Central memory CD8-positive, alpha-beta T cell (primary cell): ENCODE data around the gene HEBP1.

Experiments used
- ATAC-seq: fragments of 150-1000 bp; cut with Tn5 transposase; replicated peaks from 2 replicates; pipeline ENCODE4 v1.10.0; 2022; ENCODE audit warnings: mild to moderate bottlenecking, moderate FRiP score, moderate number of reproducible peaks; ENCODE audit not compliant: poor library complexity, severe bottlenecking; ENCODE audit errors: extremely low read depth
- DNase-seq, 2 donors: peaks; one replicate each; pipeline ENCODE4 v3.0.0; 2021; ENCODE audit warnings: low spot score in 2 of 2
- H3K27ac Mint-ChIP-seq: one replicate; pipeline ENCODE4 v1.8.0; 2022; ENCODE audit warnings: low read depth, mild to moderate bottlenecking, moderate library complexity, mixed read lengths
- H3K27me3 Mint-ChIP-seq: one replicate; pipeline ENCODE4 v1.8.0; 2022; ENCODE audit warnings: mixed read lengths
- H3K36me3 Mint-ChIP-seq: one replicate; pipeline ENCODE4 v1.8.0; 2022; ENCODE audit warnings: mild to moderate bottlenecking, moderate library complexity, mixed read lengths; ENCODE audit not compliant: insufficient read depth
- H3K4me1 Mint-ChIP-seq: one replicate; pipeline ENCODE4 v1.8.0; 2022; ENCODE audit warnings: mixed read lengths
- H3K4me3 Mint-ChIP-seq: one replicate; pipeline ENCODE4 v1.8.0; 2022; ENCODE audit warnings: mild to moderate bottlenecking, moderate library complexity, mixed read lengths
- H3K9me3 Mint-ChIP-seq: one replicate; pipeline ENCODE4 v1.8.0; 2022; ENCODE audit warnings: mixed read lengths

Gene HEBP1

DNA sequence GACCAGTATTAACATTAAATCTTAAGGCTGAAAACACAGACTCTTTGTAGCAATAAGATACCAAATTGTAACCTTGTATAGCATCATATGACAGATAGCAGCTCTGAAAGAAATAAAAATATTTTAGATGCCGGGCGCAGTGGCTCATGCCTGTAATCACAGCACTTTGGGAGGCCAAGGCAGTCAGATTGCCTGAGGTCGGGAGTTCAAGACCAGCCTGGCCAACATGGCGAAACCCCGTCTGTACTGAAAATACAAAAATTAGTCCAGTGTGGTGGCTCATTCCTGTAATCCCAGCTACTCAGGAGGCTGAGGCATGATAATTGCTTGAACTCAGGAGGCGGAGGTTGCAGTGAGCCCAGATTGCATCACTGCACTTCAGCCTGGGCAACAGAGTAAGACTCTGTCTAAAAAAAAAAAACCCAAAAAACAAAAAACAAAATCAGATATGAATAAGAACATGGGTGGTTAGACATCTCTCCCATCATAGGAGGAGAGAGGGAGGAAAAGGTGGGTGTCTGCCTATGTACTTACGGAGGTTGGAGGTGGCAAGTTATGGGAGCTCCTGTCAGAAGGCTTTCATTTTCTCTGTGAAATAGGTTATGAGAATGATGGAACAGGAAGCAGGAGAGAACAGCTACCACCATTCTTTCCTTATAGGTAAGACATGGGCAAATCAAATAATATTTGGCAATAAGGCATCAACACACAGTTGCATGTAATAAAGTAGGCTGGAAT is 7.6 kb upstream of the HEBP1 start:
- H3K27me3 Mint-ChIP-seq = peaks cover 10% of the 10 kb centered on the region
- H3K36me3 Mint-ChIP-seq = no peaks in the 10 kb centered on the region
- DNase-seq (no peak), ATAC-seq (no peak)
- no peaks in the 10 kb centered on the region for H3K4me1 Mint-ChIP-seq
- no peak overlapping the region for H3K4me3 Mint-ChIP-seq
- no peaks in the 10 kb centered on the region for H3K9me3 Mint-ChIP-seq
- no peak overlapping the region for H3K27ac Mint-ChIP-seq

DNA sequence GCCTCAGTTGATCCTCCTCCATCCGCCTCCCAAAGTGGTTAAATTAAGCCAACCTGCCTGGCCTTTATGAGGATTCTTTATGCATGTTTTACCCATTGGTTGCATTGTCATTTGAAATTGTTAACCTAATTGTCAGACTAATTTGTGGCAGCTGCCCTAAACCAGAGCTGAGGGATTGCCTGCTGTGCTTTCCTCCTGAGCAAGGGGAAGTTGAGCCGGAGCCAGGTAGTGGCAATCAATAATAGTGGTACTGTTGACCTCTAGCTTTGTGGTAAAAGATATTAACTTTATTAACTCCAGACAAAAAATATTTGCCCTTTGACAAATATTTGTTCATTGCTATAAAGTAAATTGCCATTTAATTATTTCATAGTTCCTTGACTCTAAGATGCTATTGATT is 5.6 kb upstream of the HEBP1 start:
- no peak overlapping the region for H3K27ac Mint-ChIP-seq

DNA sequence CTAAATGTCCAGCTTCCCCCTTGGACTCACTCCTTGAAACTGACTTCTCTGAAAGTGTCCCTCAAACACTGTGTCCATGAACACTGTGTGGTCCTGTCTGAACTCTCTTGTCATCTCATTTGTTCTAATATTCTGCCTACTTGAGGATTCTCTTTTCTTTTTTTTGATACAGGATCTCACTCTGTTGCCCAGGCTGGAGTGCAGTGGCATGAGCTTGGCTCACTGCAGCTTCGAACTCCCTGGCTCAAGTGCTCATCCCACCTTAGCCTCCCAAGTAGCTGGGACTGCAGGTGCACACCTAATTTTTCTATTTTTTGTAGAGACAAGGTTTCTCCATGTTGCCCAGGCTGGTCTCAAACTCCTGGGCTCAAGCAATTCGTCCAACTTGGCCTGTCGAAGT is 4.9 kb upstream of the HEBP1 start:
- Mint-ChIP-seq H3K27me3 (no peaks in the 10 kb centered on the region), H3K9me3 (no peaks in the 10 kb centered on the region), H3K27ac (no peak overlapping the region), H3K36me3 (peaks cover 3% of the 10 kb centered on the region), H3K4me3 (no peak overlapping the region), H3K4me1 (peaks cover 12% of the 10 kb centered on the region)
- ATAC-seq (no peak), DNase-seq (no peak)

More for the DNA sequence above, 5.6 kb upstream of the HEBP1 start:
- peaks cover 10% of the 10 kb centered on the region for H3K4me1 Mint-ChIP-seq
- H3K4me3 Mint-ChIP-seq = no peak overlapping the region
- peaks cover 3% of the 10 kb centered on the region for H3K36me3 Mint-ChIP-seq
- H3K27me3 Mint-ChIP-seq = no peaks in the 10 kb centered on the region
- no peak for ATAC-seq
- no peaks in the 10 kb centered on the region for H3K9me3 Mint-ChIP-seq
- no peak for DNase-seq

DNA sequence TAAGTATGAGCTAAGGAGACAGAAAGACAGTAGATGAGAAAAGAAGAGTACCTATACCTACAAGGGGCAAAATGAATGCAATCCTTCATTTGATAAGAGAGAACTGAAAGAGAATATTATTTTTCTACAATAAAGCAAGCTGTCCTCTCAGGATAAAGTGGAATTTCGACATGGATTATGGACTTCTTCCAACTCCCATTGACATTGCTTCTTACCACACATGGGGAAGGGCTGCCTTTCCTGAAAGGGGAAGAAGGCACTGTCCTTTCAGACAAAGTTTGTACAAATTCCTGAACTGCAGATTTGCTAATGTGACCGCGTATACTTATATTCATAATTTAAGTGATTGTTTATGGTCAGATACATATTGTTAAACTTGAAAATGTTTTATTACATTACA is 4.3 kb upstream of the HEBP1 start:
- Mint-ChIP-seq H3K4me1 (peaks cover 18% of the 10 kb centered on the region), H3K4me3 (no peak overlapping the region), H3K27ac (no peak overlapping the region), H3K36me3 (peaks cover 7% of the 10 kb centered on the region), H3K9me3 (no peaks in the 10 kb centered on the region), H3K27me3 (no peaks in the 10 kb centered on the region)
- ATAC-seq (no peak), DNase-seq (no peak)

DNA sequence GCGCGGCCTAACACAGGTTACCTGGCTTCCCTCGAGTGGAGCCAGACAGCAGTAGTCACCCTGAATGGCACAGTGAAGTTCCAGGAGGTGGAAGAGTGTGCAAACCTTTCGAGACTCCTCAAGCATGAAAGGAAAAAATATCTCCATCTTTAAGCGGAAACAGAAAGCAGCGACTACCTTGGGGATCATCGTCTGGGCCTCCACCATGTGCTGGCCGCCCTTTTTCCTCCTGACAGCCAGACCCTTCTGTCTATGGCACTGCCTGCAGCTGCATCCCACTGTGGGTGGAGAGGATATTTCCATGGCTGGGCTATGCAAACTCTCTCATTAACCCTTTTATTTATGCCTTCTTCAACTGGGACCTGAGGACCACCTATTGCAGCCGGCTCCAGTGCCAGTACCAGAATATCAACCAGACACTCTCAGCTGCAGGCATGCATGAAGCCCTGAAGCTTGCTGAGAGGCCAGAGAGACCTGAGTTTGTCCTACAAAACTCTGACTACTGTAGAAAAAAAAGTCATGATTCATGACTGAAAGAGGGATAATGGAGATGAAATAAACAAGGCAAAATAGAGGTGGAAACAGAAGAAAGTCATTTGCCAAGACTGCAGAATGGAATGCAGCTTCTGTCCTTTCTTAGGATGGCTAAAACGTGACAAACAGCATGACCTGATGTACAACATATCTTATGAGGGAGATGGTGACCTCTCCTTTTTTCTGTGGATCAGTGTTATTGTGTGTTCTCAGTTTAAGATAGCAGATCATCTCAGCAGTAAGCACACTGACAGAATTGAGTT is 2.4 kb upstream of the HEBP1 start:
- Mint-ChIP-seq H3K36me3 (peaks cover 7% of the 10 kb centered on the region), H3K27ac (peak overlapping the region; percentile 74), H3K9me3 (no peaks in the 10 kb centered on the region), H3K4me3 (peak overlapping the region; percentile 81), H3K27me3 (no peaks in the 10 kb centered on the region), H3K4me1 (peaks cover 25% of the 10 kb centered on the region)
- no peak for DNase-seq
- ATAC-seq = no peak

DNA sequence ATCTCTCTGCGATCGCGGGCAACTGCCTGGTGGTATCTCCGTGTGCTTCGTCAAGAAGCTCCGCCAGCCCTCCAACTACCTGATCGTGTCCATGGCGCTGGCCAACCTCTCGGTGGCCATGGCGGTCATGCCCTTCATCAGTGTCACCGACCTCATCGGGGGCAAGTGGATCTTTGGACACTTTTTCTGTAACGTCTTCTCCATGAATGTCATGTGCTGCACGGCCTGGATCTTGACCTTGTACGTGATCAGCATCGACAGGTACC is 1.6 kb upstream of the HEBP1 start:
- H3K36me3 Mint-ChIP-seq = peaks cover 7% of the 10 kb centered on the region
- no peak for DNase-seq
- peak overlapping the region; percentile 81 for H3K4me3 Mint-ChIP-seq
- H3K27me3 Mint-ChIP-seq = no peaks in the 10 kb centered on the region
- no peaks in the 10 kb centered on the region for H3K9me3 Mint-ChIP-seq
- peak overlapping the region; percentile 74 for H3K27ac Mint-ChIP-seq
- peaks cover 25% of the 10 kb centered on the region for H3K4me1 Mint-ChIP-seq
- ATAC-seq = no peak

DNA sequence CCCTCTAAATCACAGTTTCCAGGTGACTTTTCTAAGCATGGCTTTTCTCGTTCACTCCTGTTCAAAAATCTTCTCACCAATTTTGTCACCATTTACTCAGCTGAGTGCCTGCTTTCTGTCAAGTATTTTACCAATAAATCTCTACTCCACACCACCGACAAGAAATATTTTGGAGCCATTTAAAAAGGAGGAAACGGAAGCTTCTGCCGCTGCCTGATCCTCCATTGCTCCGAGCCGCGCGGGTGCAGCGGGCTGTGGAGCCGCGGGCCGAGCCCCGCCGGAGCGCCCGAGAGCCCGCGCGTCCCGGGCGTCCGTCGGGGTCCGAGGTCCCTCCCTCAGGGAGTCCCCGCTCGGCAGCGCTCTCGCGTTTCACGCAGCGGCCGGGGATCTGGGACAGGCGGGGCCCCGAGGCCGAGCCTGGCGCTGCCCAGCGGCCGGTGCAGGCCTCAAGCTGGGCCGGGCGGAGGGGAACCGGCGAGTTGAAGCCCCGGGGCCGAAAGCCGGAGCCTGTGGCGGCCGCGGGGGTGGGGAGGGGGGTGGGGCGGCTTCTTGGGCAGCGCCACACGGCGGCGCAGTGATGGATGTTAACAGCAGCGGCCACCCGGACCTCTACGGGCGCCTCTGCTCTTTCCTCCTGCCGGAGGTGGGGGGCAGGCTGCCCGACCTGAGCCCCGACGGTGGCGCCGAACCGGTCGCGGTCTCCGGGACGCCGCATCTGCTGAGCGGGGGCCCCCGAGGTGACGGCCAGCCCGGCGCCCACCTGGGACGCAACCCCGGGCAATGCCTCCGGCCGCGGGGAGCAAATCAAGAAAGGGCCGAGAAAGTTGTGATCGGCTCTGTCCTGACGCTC is 1.1 kb upstream of the HEBP1 start:
- Mint-ChIP-seq H3K4me3 (peak overlapping the region; percentile 90), H3K27me3 (no peaks in the 10 kb centered on the region), H3K27ac (peak overlapping the region; percentile 84), H3K36me3 (peaks cover 7% of the 10 kb centered on the region), H3K4me1 (peaks cover 25% of the 10 kb centered on the region), H3K9me3 (no peaks in the 10 kb centered on the region)
- DNase-seq (peak; percentile 15 to 17), ATAC-seq (peak; percentile 30)

DNA sequence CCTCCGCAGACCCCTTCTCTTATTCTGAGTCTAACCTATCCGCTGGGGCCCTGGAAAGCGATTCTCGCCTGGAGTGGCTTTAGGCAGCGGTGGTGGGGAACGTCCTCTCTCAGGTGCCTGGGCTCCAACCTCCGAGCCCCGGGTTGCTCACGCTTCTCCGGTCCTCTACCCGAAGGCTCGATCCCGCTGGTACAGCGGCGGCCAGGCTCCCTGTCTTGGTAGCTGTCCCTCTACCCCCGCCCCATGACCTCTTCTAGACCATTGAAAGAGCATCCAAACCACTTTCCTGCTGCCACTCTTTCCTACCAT is 505 bp upstream of the HEBP1 start:
- Mint-ChIP-seq H3K4me1 (peaks cover 25% of the 10 kb centered on the region), H3K27me3 (no peaks in the 10 kb centered on the region)
- DNase-seq = no peak

DNA sequence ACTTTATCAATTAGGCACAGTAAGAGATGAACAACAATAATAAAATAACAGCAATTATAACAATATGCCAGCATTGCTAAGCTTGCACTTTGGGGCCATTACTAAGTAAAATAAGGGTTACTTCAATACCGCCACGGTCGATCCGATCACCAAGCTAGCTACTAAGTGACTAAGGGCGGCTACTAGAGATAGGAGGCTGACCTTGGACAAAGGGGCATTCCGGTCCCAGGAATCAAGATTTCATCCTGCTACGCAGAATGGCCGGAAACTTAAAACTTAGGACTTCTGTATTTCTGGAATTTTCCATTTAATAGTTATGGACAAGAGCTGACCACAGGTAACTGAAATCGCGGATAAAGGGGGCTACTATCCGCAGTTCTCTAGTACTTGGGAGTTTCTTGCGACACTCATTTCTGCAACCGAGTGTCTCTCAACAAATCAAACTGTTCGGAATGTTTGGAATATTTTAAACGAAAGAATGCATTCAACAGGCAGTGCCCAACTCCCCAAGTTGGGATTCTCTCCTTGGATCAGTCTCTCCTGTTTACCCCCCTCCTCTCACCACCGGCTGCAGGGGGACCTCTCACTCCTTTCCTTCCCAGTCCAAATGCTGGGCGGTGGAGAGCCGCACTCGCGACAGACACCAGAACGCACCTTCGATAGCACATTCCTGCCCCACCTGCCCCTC is 650 bp downstream of the HEBP1 start:
- peak overlapping the region; percentile 90 for H3K4me3 Mint-ChIP-seq
- H3K4me1 Mint-ChIP-seq = peaks cover 25% of the 10 kb centered on the region
- H3K9me3 Mint-ChIP-seq = no peaks in the 10 kb centered on the region
- no peaks in the 10 kb centered on the region for H3K27me3 Mint-ChIP-seq
- DNase-seq = no peak
- no peak for ATAC-seq
- H3K36me3 Mint-ChIP-seq = peaks cover 7% of the 10 kb centered on the region
- H3K27ac Mint-ChIP-seq = peak overlapping the region; percentile 84

More for the DNA sequence above, 505 bp upstream of the HEBP1 start:
- Mint-ChIP-seq H3K27ac (peak overlapping the region; percentile 84), H3K9me3 (no peaks in the 10 kb centered on the region), H3K36me3 (peaks cover 7% of the 10 kb centered on the region), H3K4me3 (peak overlapping the region; percentile 90)
- peak; percentile 34 for ATAC-seq

DNA sequence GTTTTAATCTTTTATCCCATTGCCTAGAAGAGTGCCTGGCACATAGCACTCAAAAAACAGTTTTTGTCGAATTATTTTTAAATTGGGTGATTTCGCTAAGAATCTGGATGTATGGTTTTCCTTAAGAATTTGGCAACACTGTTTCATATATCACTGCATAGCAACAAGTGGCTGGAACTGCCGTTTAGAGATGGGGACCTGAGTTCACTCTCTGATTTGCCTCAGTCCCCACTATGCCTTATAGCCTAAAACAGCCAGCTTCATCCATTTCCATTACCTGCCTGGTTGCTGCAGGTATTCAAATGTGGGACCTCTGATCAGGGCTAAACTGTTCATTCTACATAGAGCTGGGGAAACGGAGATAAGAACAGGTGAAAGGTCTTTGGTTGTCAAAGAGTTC is 1.8 kb downstream of the HEBP1 start:
- Mint-ChIP-seq H3K27me3 (no peaks in the 10 kb centered on the region), H3K9me3 (no peaks in the 10 kb centered on the region), H3K4me1 (peaks cover 29% of the 10 kb centered on the region), H3K4me3 (no peak overlapping the region), H3K27ac (no peak overlapping the region), H3K36me3 (peaks cover 7% of the 10 kb centered on the region)
- no peak for ATAC-seq
- DNase-seq = no peak

DNA sequence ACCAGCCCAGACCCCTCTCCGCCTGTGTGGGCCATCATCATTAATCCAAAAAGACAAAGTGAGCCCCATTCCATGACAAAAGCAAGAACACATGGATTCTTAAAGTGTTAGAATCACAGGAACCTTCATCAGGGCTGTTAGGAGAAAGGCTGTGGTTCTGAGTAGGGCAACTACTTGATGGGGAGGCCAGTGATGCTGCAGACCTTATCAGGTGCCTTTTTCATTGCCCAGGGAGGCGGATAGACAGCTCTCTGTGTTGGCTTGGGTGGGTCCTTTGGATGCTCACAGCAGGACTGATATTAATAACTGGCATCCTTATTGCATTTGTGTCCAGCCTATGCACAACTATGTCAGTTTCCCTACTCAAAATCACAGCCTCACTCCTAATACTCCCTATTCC is 2.3 kb downstream of the HEBP1 start:
- no peaks in the 10 kb centered on the region for H3K27me3 Mint-ChIP-seq
- ATAC-seq (no peak), DNase-seq (no peak)
- H3K36me3 Mint-ChIP-seq = peaks cover 7% of the 10 kb centered on the region
- no peak overlapping the region for H3K4me3 Mint-ChIP-seq
- H3K4me1 Mint-ChIP-seq = peaks cover 34% of the 10 kb centered on the region
- H3K9me3 Mint-ChIP-seq = no peaks in the 10 kb centered on the region
- H3K27ac Mint-ChIP-seq = no peak overlapping the region

DNA sequence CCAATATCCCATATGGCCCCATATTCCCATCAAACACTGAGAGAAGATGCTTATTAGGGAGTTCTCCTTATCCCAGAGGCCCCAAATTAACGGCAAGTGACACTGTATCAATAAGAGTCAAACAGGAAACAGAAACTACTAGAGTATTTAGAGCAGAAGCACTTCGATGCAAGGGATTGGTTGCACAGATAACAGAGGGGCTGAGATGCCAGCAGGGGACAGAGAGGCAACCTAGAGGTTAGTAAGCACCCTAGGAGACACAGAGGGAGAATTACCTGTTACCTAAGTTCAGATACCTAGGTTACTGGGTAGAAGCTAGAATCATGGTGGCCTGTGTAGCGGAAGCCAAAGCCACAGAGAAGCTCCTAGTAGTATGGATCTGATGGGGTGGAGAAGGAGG is 2.9 kb downstream of the HEBP1 start:
- ATAC-seq = no peak
- Mint-ChIP-seq H3K9me3 (no peaks in the 10 kb centered on the region), H3K27me3 (no peaks in the 10 kb centered on the region), H3K4me3 (no peak overlapping the region), H3K36me3 (peaks cover 7% of the 10 kb centered on the region), H3K4me1 (peaks cover 34% of the 10 kb centered on the region), H3K27ac (no peak overlapping the region)
- DNase-seq = no peak
